K562 (cell line): ENCODE measurements around the gene MBL2. TPM values are rescaled to one million over a fixed set of nuclear protein-coding genes. Genes with fewer than 3 reads are reported as not detected.

Source experiments
- ATAC-seq: fragments of 200-7000 bp; cut with Tn5 transposase; 3 replicates; pipeline ENCODE4 v1.9.1; 2020; ENCODE audit warnings: moderate library complexity
- BruUV-seq: library from RNA; stranded (reverse); fragments of 400-500 nt; replicated peaks from 2 replicates; lab custom pipeline; 2021; lab: Mats Ljungman, UMichigan
- CTCF ChIA-PET: fragments of 300-600 bp; formaldehyde crosslinking; extraction: SDS; loops from one replicate; lab custom pipeline; 2021; ENCODE audit warnings: low intra/inter-chr PET ratio; lab: Yijun Ruan, JAX
- POLR2A ChIA-PET: fragments of 300-600, 350-650 bp; sonication (Branson Sonifier 250); formaldehyde crosslinking; extraction: SDS; loops from one replicate; lab custom pipeline; 2021; ENCODE audit warnings: antibody characterized with exemption, inconsistent platforms; lab: Yijun Ruan, JAX
- DNase-seq, 4 experiments: peaks; one replicate each; pipeline versions ENCODE4 v3.0.0 to v3.0.0-alpha.2; 2011 to 2018; ENCODE audit warnings: low spot score in 3 of 4, mixed read lengths in 3 of 4; ENCODE audit errors: extremely low read depth in 1 of 4
- FAIRE-seq: peaks from 2 replicates; lab custom pipeline; 2011; peaks lifted over from hg19 to GRCh38; lab: Jason Lieb, UNC
- H2AFZ ChIP-seq: 2 replicates; pipeline ENCODE4 v1.6.0; 2011; ENCODE audit warnings: low read depth, low read length, control low read depth, inconsistent platforms
- H3K27ac ChIP-seq: fragments of 200-600 bp; 3 replicates; pipeline ENCODE4 v1.8.0; 2011; ENCODE audit warnings: low read depth, mild to moderate bottlenecking, control low read depth, inconsistent platforms, low read length, moderate library complexity, mixed read lengths; ENCODE audit errors: extremely low read depth
- H3K27me3 ChIP-seq, 2 experiments: fragments of 300-600 bp in 1 of 2; 2 replicates in 1 of 2; 3 replicates in 1 of 2; pipeline versions ENCODE4 v1.6.0 to v1.8.0; 2011; ENCODE audit warnings: inconsistent platforms in 2 of 2, low read length in 2 of 2, mild to moderate bottlenecking in 1 of 2, mixed read lengths in 1 of 2, moderate library complexity in 1 of 2; ENCODE audit not compliant: control insufficient read depth in 2 of 2, insufficient read depth in 2 of 2
- H3K36me3 ChIP-seq: fragments of 300-600 bp; 3 replicates; pipeline ENCODE4 v1.8.0; 2011; ENCODE audit warnings: mild to moderate bottlenecking, low read length, inconsistent platforms; ENCODE audit not compliant: control insufficient read depth, insufficient read depth
- H3K4me1 ChIP-seq, 2 experiments: fragments of 200-600 bp in 1 of 2; replicated peaks in 1 of 2; 2 replicates in 1 of 2; 3 replicates in 1 of 2; pipeline versions ENCODE4 v1.5.1 to v1.8.0; 2011; ENCODE audit warnings: inconsistent platforms in 2 of 2, low read length in 2 of 2, mild to moderate bottlenecking in 1 of 2, mixed read lengths in 1 of 2, moderate library complexity in 1 of 2; ENCODE audit not compliant: control insufficient read depth in 2 of 2, insufficient read depth in 2 of 2
- H3K4me2 ChIP-seq: 2 replicates; pipeline ENCODE4 v1.6.1; 2011; ENCODE audit warnings: low read length, control low read depth, inconsistent platforms, mixed read lengths; ENCODE audit not compliant: insufficient read depth
- H3K4me3 ChIP-seq: fragments of 200-600 bp; sonication (generic), shearing (Covaris generic); 2 replicates; pipeline ENCODE4 v1.5.1; 2016; ENCODE audit warnings: control low read depth, inconsistent platforms
- H3K79me2 ChIP-seq: fragments of 200-600 bp; 3 replicates; pipeline ENCODE4 v1.8.0; 2011; ENCODE audit warnings: low read length, inconsistent platforms; ENCODE audit not compliant: control insufficient read depth, insufficient read depth
- H3K9ac ChIP-seq, 2 experiments: 2 replicates each; pipeline versions ENCODE4 v1.6.0 to v1.6.1; 2011; ENCODE audit warnings: low read depth in 2 of 2, low read length in 2 of 2, control low read depth in 1 of 2, inconsistent platforms in 1 of 2, mild to moderate bottlenecking in 1 of 2, mixed read lengths in 1 of 2; ENCODE audit not compliant: insufficient read depth in 1 of 2
- H3K9me1 ChIP-seq: one replicate; pipeline ENCODE4 v1.6.0; 2011; ENCODE audit warnings: inconsistent platforms, mild to moderate bottlenecking, low read length, moderate library complexity; ENCODE audit not compliant: control insufficient read depth, insufficient read depth
- H3K9me3 ChIP-seq: replicated peaks from 2 replicates; pipeline ENCODE4 v1.5.1; 2011; ENCODE audit warnings: low read depth, low read length, inconsistent platforms; ENCODE audit not compliant: control insufficient read depth, insufficient read depth
- H4K20me1 ChIP-seq: replicated peaks from 2 replicates; pipeline ENCODE4 v1.6.1; 2011; ENCODE audit warnings: low read length, inconsistent platforms, mixed read lengths; ENCODE audit not compliant: control insufficient read depth, insufficient read depth
- ADNP ChIP-seq: fragments of 200-800 bp; sonication (Bioruptor generic); IDR thresholded peaks from 2 replicates; pipeline ENCODE4 v1.6.1; 2016; ENCODE audit warnings: missing genetic modification characterization, missing compliant biosample characterization
- ARID2 ChIP-seq: fragments of 450-650 bp; IDR thresholded peaks from 2 replicates; pipeline ENCODE4 v1.6.1; 2017; ENCODE audit warnings: antibody characterized with exemption, mild to moderate bottlenecking
- E2F1 ChIP-seq: sonication (generic); formaldehyde crosslinking; IDR thresholded peaks from 2 replicates; pipeline ENCODE4 v1.8.1; 2023; ENCODE audit warnings: mild to moderate bottlenecking, missing genetic modification reagents, moderate library complexity
- ILK ChIP-seq: fragments of 450-650 bp; IDR thresholded peaks from 2 replicates; pipeline ENCODE4 v1.6.1; 2016; ENCODE audit warnings: missing genetic modification characterization, low read depth, mild to moderate bottlenecking, missing compliant biosample characterization, moderate library complexity, borderline replicate concordance
- NEUROD1 ChIP-seq: fragments of 150-350 bp; IDR thresholded peaks from 2 replicates; pipeline ENCODE4 v1.6.1; 2014; ENCODE audit warnings: borderline replicate concordance, low read length, low read depth; ENCODE audit not compliant: partially characterized antibody
- NFIX ChIP-seq: fragments of 250-450 bp; sonication (Bioruptor Pico); IDR thresholded peaks from 2 replicates; pipeline ENCODE4 v1.4.0; 2020; ENCODE audit warnings: low read depth, mild to moderate bottlenecking, moderate library complexity
- SREBF2 ChIP-seq: sonication (generic); formaldehyde crosslinking; IDR thresholded peaks from 2 replicates; pipeline ENCODE4 v1.4.0; 2020; ENCODE audit warnings: mild to moderate bottlenecking, missing genetic modification reagents
- TFE3 ChIP-seq: fragments of 450-650 bp; formaldehyde crosslinking; IDR thresholded peaks from 2 replicates; pipeline ENCODE4 v1.4.0; 2020; ENCODE audit warnings: mild to moderate bottlenecking, mixed read lengths
- WGBS: fragments of 100-300 bp; shearing (Covaris generic); methylation state at CpG from one replicate; pipeline ENCODE4 v1.1.6; 2016; ENCODE audit warnings: low coverage, mixed read lengths; ENCODE audit not compliant: insufficient coverage; ENCODE audit errors: missing lambda C conversion rate; 5-methylcytosine and 5-hydroxymethylcytosine counted together
- in situ Hi-C: fragments of 300-500 bp; cut with MboI; formaldehyde crosslinking; loops from 4 replicates; pipeline ENCODE4 v1.15.0; 2018; ENCODE audit warnings: inconsistent platforms, mixed read lengths
- intact Hi-C: fragments of 100-400 bp; cut with micrococcal nuclease; formaldehyde crosslinking; loops from 2 replicates; pipeline ENCODE4 v1.14.2; 2022
- polyA plus RNA-seq, 8 experiments: library from polyadenylated mRNA; depleted of rRNA in 4 of 8; stranded (reverse) in 5 of 8; unstranded in 3 of 8; fragments of >200 nt; fragmentation: Nextera tagmentation in 2 of 8; fragmentation: Illumina TruSeq in 1 of 8; extraction: Ambion mirVana in 2 of 8; extraction: Trizol in 1 of 8; gene quantifications; 2 replicates each; pipeline versions ENCODE4 v1.2.1 to v1.2.3, GENCODE V29; 2011 to 2014; ENCODE audit warnings: inconsistent platforms in 1 of 8, missing spikeins in 1 of 8
- total RNA-seq, 7 experiments: library from RNA; depleted of rRNA in 6 of 7; stranded (reverse); fragments of >200 nt in 6 of 7; fragmentation: Illumina TruSeq in 2 of 7; extraction: Trizol in 2 of 7; gene quantifications; 2 replicates each; pipeline versions ENCODE4 v1.2.1 to v1.2.3, GENCODE V29; 2011 to 2021; ENCODE audit warnings: low replicate concordance in 1 of 7

MBL2 gene
- total and polyA plus RNA-seq, 9 of the 15 experiments (the other 6 are each of a cell fraction or from before 2014, with no cell fraction given) = not detected

GRCh38 chr10:52759154-52759553 lies 13.4 kb downstream of the MBL2 start:
- Histone ChIP-seq H4K20me1 (no peaks in the 10 kb centered on the region), H3K9me3 (no peaks in the 10 kb centered on the region), H3K79me2 (no peaks in the 10 kb centered on the region), H3K27ac (no peak overlapping the region), H3K4me1 (no peaks in the 10 kb centered on the region), H2AFZ (no peak overlapping the region), H3K9ac (no peak overlapping the region), H3K4me3 (no peak overlapping the region), H3K9me1 (no peaks in the 10 kb centered on the region), H3K27me3 (no peaks in the 10 kb centered on the region), H3K4me2 (no peak overlapping the region), H3K36me3 (no peaks in the 10 kb centered on the region)
- TF ChIP-seq NEUROD1 (no peak), SREBF2 (CRISPR knock-in tag) (no peak), NFIX (CRISPR knock-in tag) (no peak), ILK (no peak), ARID2 (no peak), TFE3 (CRISPR knock-in tag) (no peak), E2F1 (CRISPR knock-in tag) (no peak), ADNP (no peak)
- no TSS peak for BruUV-seq
- no peak for ATAC-seq
- ChIA-PET CTCF (no interaction called here), POLR2A (no interaction called here)
- in situ Hi-C loops (no loop called here), intact Hi-C loops (no loop called here)
- FAIRE-seq = no peak
- DNase-seq = no peak
- 0% methylated on average over 3 of the region's 3 CpGs for whole genome bisulfite sequencing
